Lower leg skin (tissue), 4 donors: ENCODE results near the gene CLRN1. TPM values are rescaled to one million over a fixed set of nuclear protein-coding genes. Genes with fewer than 3 reads are reported as not detected.

Source experiments
- DNase-seq, 2 donors: peaks; one replicate each; pipeline ENCODE4 v3.0.0-alpha.2; 2019; ENCODE audit warnings: low spot score in 2 of 2
- H3K4me3 ChIP-seq: fragments of 200-600 bp; sonication (generic); 2 replicates; pipeline ENCODE4 v1.5.1; 2017; ENCODE audit warnings: mild to moderate bottlenecking, low read depth; ENCODE audit not compliant: poor library complexity, severe bottlenecking
- POLR2A ChIP-seq, 2 donors: fragments of 450-650 bp; IDR thresholded peaks; one replicate each; pipeline ENCODE4 v1.6.1; 2016 to 2017; ENCODE audit warnings: antibody characterized with exemption in 2 of 2, mild to moderate bottlenecking in 1 of 2, moderate library complexity in 1 of 2
- WGBS, 2 donors: methylation state at CpG; one replicate each; pipeline ENCODE4 v1.1.5; 2018; 5-methylcytosine and 5-hydroxymethylcytosine counted together
- intact Hi-C: fragments of 100-400 bp; cut with DNase I; formaldehyde crosslinking; loops from one replicate; pipeline ENCODE4 v1.15.0; 2023; ENCODE audit warnings: low total_unique reads
- total RNA-seq, 4 donors: library from RNA; depleted of rRNA; stranded (reverse); fragments of >200 nt; gene quantifications; one replicate each; pipeline ENCODE4 v1.1.0, GENCODE V29; 2016
- TF ChIP-seq, protein P1 (sequence below), 3 donors: fragments of 450-650 bp; IDR thresholded peaks; one replicate each; pipeline ENCODE4 v1.5.1; 2016; ENCODE audit warnings: antibody characterized with exemption in 3 of 3, mild to moderate bottlenecking in 3 of 3, moderate library complexity in 2 of 3

The CLRN1 gene
- total RNA-seq, 4 donors from 2014 or later, result not detected

DNA sequence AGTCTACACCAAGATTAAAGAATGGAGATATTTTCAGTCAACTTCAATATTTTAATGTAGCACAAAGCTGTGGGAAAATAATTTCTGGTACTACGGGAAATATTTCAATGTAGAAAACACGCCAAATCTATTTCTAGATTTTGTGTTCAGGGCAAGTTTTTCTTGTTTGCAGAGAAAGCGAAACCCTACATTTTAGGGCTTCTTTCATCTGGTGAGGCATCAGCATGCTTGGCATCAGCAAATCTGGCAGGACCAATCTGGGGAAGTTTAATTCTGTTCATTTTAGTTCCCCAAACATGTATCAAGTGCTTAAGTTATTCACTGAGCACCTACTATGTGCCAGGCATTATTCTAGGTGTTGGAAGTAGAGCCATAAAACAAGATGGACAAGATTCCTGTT is 30.3 kb downstream of the CLRN1 start:
- intact Hi-C loops, result no loop called here
- WGBS, 2 donors, result 50 to 68% methylated on average over 3 of the region's 3 CpGs
- TF ChIP-seq POLR2A (IDR thresholded peaks at IDR 0.05), result no peak
- TF ChIP-seq, protein P1, sequence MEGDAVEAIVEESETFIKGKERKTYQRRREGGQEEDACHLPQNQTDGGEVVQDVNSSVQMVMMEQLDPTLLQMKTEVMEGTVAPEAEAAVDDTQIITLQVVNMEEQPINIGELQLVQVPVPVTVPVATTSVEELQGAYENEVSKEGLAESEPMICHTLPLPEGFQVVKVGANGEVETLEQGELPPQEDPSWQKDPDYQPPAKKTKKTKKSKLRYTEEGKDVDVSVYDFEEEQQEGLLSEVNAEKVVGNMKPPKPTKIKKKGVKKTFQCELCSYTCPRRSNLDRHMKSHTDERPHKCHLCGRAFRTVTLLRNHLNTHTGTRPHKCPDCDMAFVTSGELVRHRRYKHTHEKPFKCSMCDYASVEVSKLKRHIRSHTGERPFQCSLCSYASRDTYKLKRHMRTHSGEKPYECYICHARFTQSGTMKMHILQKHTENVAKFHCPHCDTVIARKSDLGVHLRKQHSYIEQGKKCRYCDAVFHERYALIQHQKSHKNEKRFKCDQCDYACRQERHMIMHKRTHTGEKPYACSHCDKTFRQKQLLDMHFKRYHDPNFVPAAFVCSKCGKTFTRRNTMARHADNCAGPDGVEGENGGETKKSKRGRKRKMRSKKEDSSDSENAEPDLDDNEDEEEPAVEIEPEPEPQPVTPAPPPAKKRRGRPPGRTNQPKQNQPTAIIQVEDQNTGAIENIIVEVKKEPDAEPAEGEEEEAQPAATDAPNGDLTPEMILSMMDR (IDR thresholded peaks at IDR 0.05), result no peak
- no peak overlapping the region for H3K4me3 ChIP-seq
- DNase-seq, result no peak

DNA sequence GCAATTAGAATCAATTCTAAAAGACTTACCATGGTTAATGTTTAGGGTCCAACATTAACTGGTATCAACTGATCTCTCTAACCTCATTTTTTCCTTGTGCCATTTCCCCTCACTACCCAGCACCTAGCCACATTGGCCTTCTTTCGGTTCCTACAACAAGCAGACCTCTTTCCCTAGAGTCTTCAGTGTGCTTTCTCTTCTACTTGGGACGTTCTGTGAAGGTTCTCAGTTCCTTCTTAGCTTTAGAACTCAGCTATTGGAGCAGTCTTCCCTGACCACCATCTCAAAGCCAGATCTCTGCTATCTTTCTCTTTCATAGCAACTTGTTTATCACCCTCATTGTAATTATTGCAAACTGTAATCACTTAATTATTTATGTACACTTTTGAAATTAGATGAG is 35.8 kb downstream of the CLRN1 start:
- WGBS, 2 donors, result 54 to 56% methylated on average over 2 of the region's 2 CpGs
- TF ChIP-seq, protein P1 (IDR thresholded peaks at IDR 0.05), result no peak
- no peak for TF ChIP-seq POLR2A (IDR thresholded peaks at IDR 0.05)
- DNase-seq, result no peak
- intact Hi-C loops, result no loop called here
- H3K4me3 ChIP-seq, result no peak overlapping the region

DNA sequence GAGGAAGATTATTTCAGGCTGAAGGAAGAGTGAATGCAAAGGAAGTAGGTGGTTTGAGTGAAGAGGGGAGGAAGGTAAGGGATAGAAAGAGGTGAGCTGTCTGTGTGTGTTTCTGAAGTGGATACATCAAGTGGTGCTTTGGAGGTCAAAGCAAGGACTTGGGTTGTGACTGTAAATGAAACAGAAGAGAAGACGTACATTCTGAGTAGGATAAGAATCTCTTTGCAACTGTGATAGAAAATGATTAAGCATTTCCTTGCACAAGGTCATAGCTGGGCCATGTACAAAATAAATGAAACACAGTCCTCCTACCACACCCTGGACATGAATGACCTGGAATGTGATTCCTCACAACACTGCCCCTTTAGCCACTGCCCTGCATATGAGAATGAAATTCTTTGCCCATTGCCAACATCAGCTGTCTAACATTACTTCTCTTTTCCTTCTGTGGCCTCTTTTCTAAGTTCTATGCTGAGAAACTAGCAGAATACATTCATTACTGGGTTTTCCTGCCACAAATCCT is 39.0 kb downstream of the CLRN1 start:
- no peak for TF ChIP-seq POLR2A (IDR thresholded peaks at IDR 0.05)
- TF ChIP-seq, protein P1 (IDR thresholded peaks at IDR 0.05), result no peak
- WGBS, 2 donors, result 0 to 28% methylated on average over 1 of the region's 1 CpG
- no peak for DNase-seq
- intact Hi-C loops, result no loop called here
- H3K4me3 ChIP-seq, result no peak overlapping the region

DNA sequence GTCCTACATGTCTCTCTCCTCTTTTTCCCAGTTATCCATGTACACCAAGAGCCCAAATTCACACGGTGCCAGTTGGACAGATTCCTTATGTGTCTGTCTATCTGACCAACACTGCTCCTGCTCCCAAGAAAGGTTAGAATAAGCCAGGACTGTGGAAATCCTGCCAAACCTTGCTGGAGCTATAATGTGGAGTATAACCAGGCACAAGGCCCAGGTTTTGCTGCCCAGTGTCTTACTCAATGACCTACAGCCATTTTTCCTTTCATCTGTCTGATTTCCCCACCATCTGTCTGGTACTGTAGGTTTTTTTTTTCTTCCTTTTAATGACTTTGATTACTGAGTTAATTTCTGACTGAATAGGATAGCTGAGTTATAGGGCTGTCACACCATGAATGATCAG is 40.8 kb downstream of the CLRN1 start:
- no peak for DNase-seq
- TF ChIP-seq, protein P1 (IDR thresholded peaks at IDR 0.05), result no peak
- no peak for TF ChIP-seq POLR2A (IDR thresholded peaks at IDR 0.05)
- intact Hi-C loops, result no loop called here
- H3K4me3 ChIP-seq, result no peak overlapping the region
- WGBS, 2 donors, result 80 to 93% methylated on average over 1 of the region's 1 CpG

DNA sequence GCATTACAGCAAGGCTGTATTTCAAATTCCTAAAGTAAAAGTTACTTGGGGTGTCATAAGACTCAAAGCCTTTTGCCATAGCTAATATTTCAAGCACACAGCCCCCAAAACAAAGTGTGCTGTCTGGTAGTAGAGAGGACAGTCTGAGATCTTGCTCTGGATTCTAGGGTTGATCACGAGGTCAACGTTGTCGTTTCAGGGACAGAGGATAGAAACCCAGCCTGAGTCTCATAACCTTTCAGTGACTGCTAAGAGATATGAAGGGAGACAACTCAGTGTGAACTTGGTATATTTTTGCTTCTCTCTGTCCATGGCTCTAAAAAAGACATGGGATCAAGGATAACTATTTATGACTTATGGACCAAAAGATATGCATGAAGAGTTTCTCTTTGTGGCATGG is 41.7 kb downstream of the CLRN1 start:
- no peak for DNase-seq
- intact Hi-C loops, result no loop called here
- 56 to 59% methylated on average over 3 of the region's 3 CpGs for WGBS, 2 donors
- H3K4me3 ChIP-seq, result no peak overlapping the region
- no peak for TF ChIP-seq POLR2A (IDR thresholded peaks at IDR 0.05)
- TF ChIP-seq, protein P1 (IDR thresholded peaks at IDR 0.05), result no peak

DNA sequence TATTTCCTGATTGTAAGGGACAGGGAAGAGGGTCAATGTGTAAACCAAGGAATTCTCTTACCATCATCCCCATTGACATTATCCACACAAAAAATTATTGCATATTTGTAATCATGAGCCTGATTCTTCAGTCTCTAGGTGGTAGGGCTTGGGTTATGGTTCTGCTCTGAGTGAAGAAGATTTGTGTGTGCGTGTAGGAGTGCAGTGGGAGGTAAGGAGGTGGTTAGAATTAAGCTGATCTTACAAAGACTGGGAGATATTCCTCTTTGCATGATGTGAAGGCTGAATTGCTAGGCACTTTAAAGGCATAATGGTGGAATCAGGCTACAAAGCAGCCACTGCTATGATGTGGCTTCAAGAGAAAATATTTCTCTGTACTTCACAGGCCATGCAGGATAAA is 44.3 kb downstream of the CLRN1 start:
- no peak overlapping the region for H3K4me3 ChIP-seq
- intact Hi-C loops, result no loop called here
- TF ChIP-seq, protein P1 (IDR thresholded peaks at IDR 0.05), result no peak
- TF ChIP-seq POLR2A (IDR thresholded peaks at IDR 0.05), result no peak
- DNase-seq, result no peak
- 87 to 95% methylated on average over 1 of the region's 1 CpG for WGBS, 2 donors
